H9 (cell line): ENCODE results near the gene JAK2. TPM values are rescaled to one million over a fixed set of nuclear protein-coding genes. Genes with fewer than 3 reads are reported as not detected.

Experiments used
- DNase-seq: peaks from one replicate; pipeline ENCODE4 v3.0.0-alpha.2; 2017
- H2AFZ ChIP-seq: one replicate; pipeline ENCODE4 v1.6.1; 2013; ENCODE audit warnings: mild to moderate bottlenecking, low read length, control low read depth, moderate library complexity
- H2AK5ac ChIP-seq: 2 replicates; pipeline ENCODE4 v1.6.1; 2013; ENCODE audit warnings: low read length, control low read depth, mixed read lengths; ENCODE audit not compliant: insufficient read length
- H2BK120ac ChIP-seq: one replicate; pipeline ENCODE4 v1.6.1; 2013; ENCODE audit warnings: low read depth, mild to moderate bottlenecking, low read length, control low read depth, inconsistent platforms; ENCODE audit not compliant: poor library complexity, severe bottlenecking
- H2BK12ac ChIP-seq: 2 replicates; pipeline ENCODE4 v1.6.1; 2013; ENCODE audit warnings: low read length, control low read depth, mixed read lengths, low read depth; ENCODE audit not compliant: insufficient read length
- H2BK15ac ChIP-seq: 2 replicates; pipeline ENCODE4 v1.6.1; 2013; ENCODE audit warnings: low read depth, low read length, control low read depth
- H2BK20ac ChIP-seq: one replicate; pipeline ENCODE4 v1.6.1; 2013; ENCODE audit warnings: low read depth, mild to moderate bottlenecking, low read length, control low read depth, inconsistent platforms; ENCODE audit not compliant: poor library complexity, severe bottlenecking
- H2BK5ac ChIP-seq: 2 replicates; pipeline ENCODE4 v1.6.1; 2013; ENCODE audit warnings: low read length, control low read depth, mixed read lengths; ENCODE audit not compliant: insufficient read length
- H3K14ac ChIP-seq: 2 replicates; pipeline ENCODE4 v1.6.1; 2013; ENCODE audit warnings: low read length, control low read depth; ENCODE audit not compliant: insufficient read depth
- H3K18ac ChIP-seq: 2 replicates; pipeline ENCODE4 v1.6.1; 2013; ENCODE audit warnings: low read depth, mild to moderate bottlenecking, mixed read lengths, low read length, control low read depth; ENCODE audit not compliant: insufficient read length
- H3K23ac ChIP-seq: 2 replicates; pipeline ENCODE4 v1.6.1; 2013; ENCODE audit warnings: low read length, control low read depth, mixed read lengths, low read depth; ENCODE audit not compliant: insufficient read length
- H3K23me2 ChIP-seq: 2 replicates; pipeline ENCODE4 v1.6.1; 2013; ENCODE audit warnings: low read depth, mild to moderate bottlenecking, mixed read lengths, low read length, control low read depth; ENCODE audit not compliant: insufficient read length, poor library complexity, severe bottlenecking
- H3K27ac ChIP-seq: 2 replicates; pipeline ENCODE4 v1.5.1; 2013; ENCODE audit warnings: low read length, control low read depth, mixed read lengths, low read depth; ENCODE audit not compliant: insufficient read length
- H3K27me3 ChIP-seq: 2 replicates; pipeline ENCODE4 v1.6.1; 2013; ENCODE audit warnings: low read length, control low read depth, inconsistent platforms; ENCODE audit not compliant: insufficient read depth
- H3K4ac ChIP-seq: 2 replicates; pipeline ENCODE4 v1.6.1; 2013; ENCODE audit warnings: low read depth, mild to moderate bottlenecking, control low read depth, inconsistent platforms, low read length, moderate library complexity
- H3K4me1 ChIP-seq: 2 replicates; pipeline ENCODE4 v1.6.1; 2013; ENCODE audit warnings: low read length, control low read depth, inconsistent platforms; ENCODE audit not compliant: insufficient read depth
- H3K4me2 ChIP-seq: 2 replicates; pipeline ENCODE4 v1.6.1; 2013; ENCODE audit warnings: low read length, control low read depth, mixed read lengths; ENCODE audit not compliant: insufficient read length, insufficient read depth
- H3K56ac ChIP-seq: 2 replicates; pipeline ENCODE4 v1.6.1; 2013; ENCODE audit warnings: low read depth, mild to moderate bottlenecking, mixed read lengths, low read length, control low read depth; ENCODE audit not compliant: insufficient read length
- H3K79me1 ChIP-seq: 2 replicates; pipeline ENCODE4 v1.6.1; 2013; ENCODE audit warnings: low read depth, mild to moderate bottlenecking, moderate library complexity, low read length, control low read depth, inconsistent platforms; ENCODE audit not compliant: insufficient read depth, poor library complexity, severe bottlenecking
- H3K79me2 ChIP-seq: 2 replicates; pipeline ENCODE4 v1.6.1; 2013; ENCODE audit warnings: low read length, control low read depth, inconsistent platforms; ENCODE audit not compliant: insufficient read depth
- H3K9ac ChIP-seq: 2 replicates; pipeline ENCODE4 v1.6.1; 2013; ENCODE audit warnings: low read length, control low read depth, mixed read lengths; ENCODE audit not compliant: insufficient read length; ENCODE audit errors: extremely low read depth
- H3K9me3 ChIP-seq: one replicate; pipeline ENCODE4 v1.6.1; 2013; ENCODE audit warnings: low read depth, low read length, inconsistent platforms; ENCODE audit not compliant: control insufficient read depth
- H3T11ph ChIP-seq: one replicate; pipeline ENCODE4 v1.6.1; 2013; ENCODE audit warnings: mild to moderate bottlenecking, low read length, control low read depth, inconsistent platforms
- H4K20me1 ChIP-seq: one replicate; pipeline ENCODE4 v1.6.1; 2013; ENCODE audit not compliant: control insufficient read depth, insufficient read length, insufficient read depth
- H4K5ac ChIP-seq: 2 replicates; pipeline ENCODE4 v1.6.1; 2013; ENCODE audit warnings: low read depth, mild to moderate bottlenecking, mixed read lengths, low read length, control low read depth; ENCODE audit not compliant: insufficient read length
- H4K8ac ChIP-seq: replicated peaks from 2 replicates; pipeline ENCODE4 v1.6.1; 2013; ENCODE audit warnings: low read length, control low read depth, mixed read lengths, low read depth; ENCODE audit not compliant: insufficient read length
- H4K91ac ChIP-seq: 2 replicates; pipeline ENCODE4 v1.6.1; 2013; ENCODE audit warnings: low read depth, mild to moderate bottlenecking, moderate library complexity, mixed read lengths, low read length, control low read depth; ENCODE audit not compliant: insufficient read length
- H3K27ac Mint-ChIP-seq, 3 experiments: 2 replicates in 2 of 3; 3 replicates in 1 of 3; pipeline ENCODE4 v1.8.0; 2020 to 2021; ENCODE audit warnings: mixed read lengths in 3 of 3, mild to moderate bottlenecking in 1 of 3, moderate library complexity in 1 of 3
- H3K27me3 Mint-ChIP-seq: 2 replicates; pipeline ENCODE4 v1.8.0; 2021; ENCODE audit warnings: low read depth, mild to moderate bottlenecking, moderate library complexity, mixed read lengths
- H3K36me3 Mint-ChIP-seq, 3 experiments: 2 replicates in 2 of 3; 3 replicates in 1 of 3; pipeline ENCODE4 v1.8.0; 2020 to 2021; ENCODE audit warnings: low read depth in 3 of 3, mixed read lengths in 3 of 3; ENCODE audit not compliant: insufficient read depth in 1 of 3
- H3K4me1 Mint-ChIP-seq, 2 experiments: 2 replicates each; pipeline ENCODE4 v1.8.0; 2020; ENCODE audit warnings: mixed read lengths in 2 of 2
- H3K4me3 Mint-ChIP-seq, 2 experiments: 2 replicates in 1 of 2; 3 replicates in 1 of 2; pipeline ENCODE4 v1.8.0; 2020 to 2021; ENCODE audit warnings: mild to moderate bottlenecking in 2 of 2, mixed read lengths in 2 of 2, moderate library complexity in 1 of 2
- H3K9me3 Mint-ChIP-seq, 2 experiments: 2 replicates in 1 of 2; 3 replicates in 1 of 2; pipeline ENCODE4 v1.8.0; 2020; ENCODE audit warnings: mild to moderate bottlenecking in 2 of 2, mixed read lengths in 2 of 2, moderate library complexity in 1 of 2
- CTCF ChIP-seq: fragments of 200-600 bp; sonication (generic); conservative IDR thresholded peaks from 3 replicates; pipeline ENCODE4 v1.8.0; 2021; ENCODE audit warnings: antibody characterized with exemption, mild to moderate bottlenecking
- WGBS: extraction: QIAGEN DNeasy Blood & Tissue Kit; methylation state at CpG from one replicate; pipeline ENCODE4 v1.1.7; 2013; ENCODE audit warnings: missing lambda C conversion rate, low lambda C conversion rate, mixed read lengths; ENCODE audit not compliant: insufficient read length; ENCODE audit errors: extremely low coverage; 5-methylcytosine and 5-hydroxymethylcytosine counted together
- total RNA-seq: library from RNA; stranded (reverse); gene quantifications from 2 replicates; pipeline ENCODE4 v1.2.1, GENCODE V29; 2021

The JAK2 gene
- total RNA-seq, 1 experiment from 2014 or later = 3.4 TPM

- Histone ChIP-seq H4K20me1 (no peaks in the 10 kb centered on the region), H2BK15ac (no peak overlapping the region), H2BK5ac (no peak overlapping the region), H2BK12ac (no peak overlapping the region), H3T11ph (no peak overlapping the region), H3K14ac (no peak overlapping the region), H2BK20ac (no peak overlapping the region), H3K18ac (no peak overlapping the region), H3K23me2 (peaks cover 12% of the 10 kb centered on the region), H2AFZ (no peak overlapping the region), H3K27ac (no peak overlapping the region), H3K79me2 (no peaks in the 10 kb centered on the region), H3K9me3 (no peaks in the 10 kb centered on the region), H3K4me1 (peaks cover 3% of the 10 kb centered on the region; the same call in 1 of the 2 replicates), H4K8ac (no peak overlapping the region), H2BK120ac (no peak overlapping the region), H3K4ac (no peak overlapping the region), H3K27me3 (no peaks in the 10 kb centered on the region; the same call in 1 of the 2 replicates), H3K23ac (no peak overlapping the region), H3K4me2 (no peak overlapping the region), H4K91ac (no peak overlapping the region), H3K56ac (no peak overlapping the region), H4K5ac (no peak overlapping the region), H3K9ac (no peak overlapping the region), H3K79me1 (no peaks in the 10 kb centered on the region), H2AK5ac (no peak overlapping the region)
- H3K27ac Mint-ChIP-seq = no peak overlapping the region
- no peak for TF ChIP-seq CTCF
- no peak overlapping the region for H3K4me3 Mint-ChIP-seq
- H3K9me3 Mint-ChIP-seq = no peaks in the 10 kb centered on the region
- no CpG with 5 or more reads among the region's 2 CpGs for WGBS
- no peaks in the 10 kb centered on the region; a peak in 1 of 7 replicates for H3K36me3 Mint-ChIP-seq
- H3K4me1 Mint-ChIP-seq = peaks cover 15 to 17% of the 10 kb centered on the region in 2 experiments
- no peak for DNase-seq
- peaks cover 15% of the 10 kb centered on the region for H3K27me3 Mint-ChIP-seq
Observed at GRCh38 chr9:4982721-4983482, 2.2 kb upstream of the JAK2 start.
